H9 (cell line): Measurements from ENCODE around the gene OR2D2. TPM values are rescaled to one million over a fixed set of nuclear protein-coding genes. Genes with fewer than 3 reads are reported as not detected.

Experiments
- DNase-seq: peaks from one replicate; pipeline ENCODE4 v3.0.0-alpha.2; 2017
- H2AFZ ChIP-seq: one replicate; pipeline ENCODE4 v1.6.1; 2013; ENCODE audit warnings: mild to moderate bottlenecking, low read length, control low read depth, moderate library complexity
- H2AK5ac ChIP-seq: 2 replicates; pipeline ENCODE4 v1.6.1; 2013; ENCODE audit warnings: low read length, control low read depth, mixed read lengths; ENCODE audit not compliant: insufficient read length
- H2BK120ac ChIP-seq: one replicate; pipeline ENCODE4 v1.6.1; 2013; ENCODE audit warnings: low read depth, mild to moderate bottlenecking, low read length, control low read depth, inconsistent platforms; ENCODE audit not compliant: poor library complexity, severe bottlenecking
- H2BK12ac ChIP-seq: 2 replicates; pipeline ENCODE4 v1.6.1; 2013; ENCODE audit warnings: low read length, control low read depth, mixed read lengths, low read depth; ENCODE audit not compliant: insufficient read length
- H2BK15ac ChIP-seq: 2 replicates; pipeline ENCODE4 v1.6.1; 2013; ENCODE audit warnings: low read depth, low read length, control low read depth
- H2BK20ac ChIP-seq: one replicate; pipeline ENCODE4 v1.6.1; 2013; ENCODE audit warnings: low read depth, mild to moderate bottlenecking, low read length, control low read depth, inconsistent platforms; ENCODE audit not compliant: poor library complexity, severe bottlenecking
- H2BK5ac ChIP-seq: 2 replicates; pipeline ENCODE4 v1.6.1; 2013; ENCODE audit warnings: low read length, control low read depth, mixed read lengths; ENCODE audit not compliant: insufficient read length
- H3K14ac ChIP-seq: 2 replicates; pipeline ENCODE4 v1.6.1; 2013; ENCODE audit warnings: low read length, control low read depth; ENCODE audit not compliant: insufficient read depth
- H3K18ac ChIP-seq: 2 replicates; pipeline ENCODE4 v1.6.1; 2013; ENCODE audit warnings: low read depth, mild to moderate bottlenecking, mixed read lengths, low read length, control low read depth; ENCODE audit not compliant: insufficient read length
- H3K23ac ChIP-seq: 2 replicates; pipeline ENCODE4 v1.6.1; 2013; ENCODE audit warnings: low read length, control low read depth, mixed read lengths, low read depth; ENCODE audit not compliant: insufficient read length
- H3K23me2 ChIP-seq: 2 replicates; pipeline ENCODE4 v1.6.1; 2013; ENCODE audit warnings: low read depth, mild to moderate bottlenecking, mixed read lengths, low read length, control low read depth; ENCODE audit not compliant: insufficient read length, poor library complexity, severe bottlenecking
- H3K27ac ChIP-seq: 2 replicates; pipeline ENCODE4 v1.5.1; 2013; ENCODE audit warnings: low read length, control low read depth, mixed read lengths, low read depth; ENCODE audit not compliant: insufficient read length
- H3K27me3 ChIP-seq: 2 replicates; pipeline ENCODE4 v1.6.1; 2013; ENCODE audit warnings: low read length, control low read depth, inconsistent platforms; ENCODE audit not compliant: insufficient read depth
- H3K4ac ChIP-seq: 2 replicates; pipeline ENCODE4 v1.6.1; 2013; ENCODE audit warnings: low read depth, mild to moderate bottlenecking, control low read depth, inconsistent platforms, low read length, moderate library complexity
- H3K4me1 ChIP-seq: 2 replicates; pipeline ENCODE4 v1.6.1; 2013; ENCODE audit warnings: low read length, control low read depth, inconsistent platforms; ENCODE audit not compliant: insufficient read depth
- H3K4me2 ChIP-seq: 2 replicates; pipeline ENCODE4 v1.6.1; 2013; ENCODE audit warnings: low read length, control low read depth, mixed read lengths; ENCODE audit not compliant: insufficient read length, insufficient read depth
- H3K56ac ChIP-seq: 2 replicates; pipeline ENCODE4 v1.6.1; 2013; ENCODE audit warnings: low read depth, mild to moderate bottlenecking, mixed read lengths, low read length, control low read depth; ENCODE audit not compliant: insufficient read length
- H3K79me1 ChIP-seq: 2 replicates; pipeline ENCODE4 v1.6.1; 2013; ENCODE audit warnings: low read depth, mild to moderate bottlenecking, moderate library complexity, low read length, control low read depth, inconsistent platforms; ENCODE audit not compliant: insufficient read depth, poor library complexity, severe bottlenecking
- H3K79me2 ChIP-seq: 2 replicates; pipeline ENCODE4 v1.6.1; 2013; ENCODE audit warnings: low read length, control low read depth, inconsistent platforms; ENCODE audit not compliant: insufficient read depth
- H3K9ac ChIP-seq: 2 replicates; pipeline ENCODE4 v1.6.1; 2013; ENCODE audit warnings: low read length, control low read depth, mixed read lengths; ENCODE audit not compliant: insufficient read length; ENCODE audit errors: extremely low read depth
- H3K9me3 ChIP-seq: one replicate; pipeline ENCODE4 v1.6.1; 2013; ENCODE audit warnings: low read depth, low read length, inconsistent platforms; ENCODE audit not compliant: control insufficient read depth
- H3T11ph ChIP-seq: one replicate; pipeline ENCODE4 v1.6.1; 2013; ENCODE audit warnings: mild to moderate bottlenecking, low read length, control low read depth, inconsistent platforms
- H4K20me1 ChIP-seq: one replicate; pipeline ENCODE4 v1.6.1; 2013; ENCODE audit not compliant: control insufficient read depth, insufficient read length, insufficient read depth
- H4K5ac ChIP-seq: 2 replicates; pipeline ENCODE4 v1.6.1; 2013; ENCODE audit warnings: low read depth, mild to moderate bottlenecking, mixed read lengths, low read length, control low read depth; ENCODE audit not compliant: insufficient read length
- H4K8ac ChIP-seq: replicated peaks from 2 replicates; pipeline ENCODE4 v1.6.1; 2013; ENCODE audit warnings: low read length, control low read depth, mixed read lengths, low read depth; ENCODE audit not compliant: insufficient read length
- H4K91ac ChIP-seq: 2 replicates; pipeline ENCODE4 v1.6.1; 2013; ENCODE audit warnings: low read depth, mild to moderate bottlenecking, moderate library complexity, mixed read lengths, low read length, control low read depth; ENCODE audit not compliant: insufficient read length
- H3K27ac Mint-ChIP-seq, 3 experiments: 2 replicates in 2 of 3; 3 replicates in 1 of 3; pipeline ENCODE4 v1.8.0; 2020 to 2021; ENCODE audit warnings: mixed read lengths in 3 of 3, mild to moderate bottlenecking in 1 of 3, moderate library complexity in 1 of 3
- H3K27me3 Mint-ChIP-seq: 2 replicates; pipeline ENCODE4 v1.8.0; 2021; ENCODE audit warnings: low read depth, mild to moderate bottlenecking, moderate library complexity, mixed read lengths
- H3K36me3 Mint-ChIP-seq, 3 experiments: 2 replicates in 2 of 3; 3 replicates in 1 of 3; pipeline ENCODE4 v1.8.0; 2020 to 2021; ENCODE audit warnings: low read depth in 3 of 3, mixed read lengths in 3 of 3; ENCODE audit not compliant: insufficient read depth in 1 of 3
- H3K4me1 Mint-ChIP-seq, 2 experiments: 2 replicates each; pipeline ENCODE4 v1.8.0; 2020; ENCODE audit warnings: mixed read lengths in 2 of 2
- H3K4me3 Mint-ChIP-seq, 2 experiments: 2 replicates in 1 of 2; 3 replicates in 1 of 2; pipeline ENCODE4 v1.8.0; 2020 to 2021; ENCODE audit warnings: mild to moderate bottlenecking in 2 of 2, mixed read lengths in 2 of 2, moderate library complexity in 1 of 2
- H3K9me3 Mint-ChIP-seq, 2 experiments: 2 replicates in 1 of 2; 3 replicates in 1 of 2; pipeline ENCODE4 v1.8.0; 2020; ENCODE audit warnings: mild to moderate bottlenecking in 2 of 2, mixed read lengths in 2 of 2, moderate library complexity in 1 of 2
- WGBS: extraction: QIAGEN DNeasy Blood & Tissue Kit; methylation state at CpG from one replicate; pipeline ENCODE4 v1.1.7; 2013; ENCODE audit warnings: missing lambda C conversion rate, low lambda C conversion rate, mixed read lengths; ENCODE audit not compliant: insufficient read length; ENCODE audit errors: extremely low coverage; 5-methylcytosine and 5-hydroxymethylcytosine counted together
- total RNA-seq: library from RNA; stranded (reverse); gene quantifications from 2 replicates; pipeline ENCODE4 v1.2.1, GENCODE V29; 2021
- TF ChIP-seq, protein P1 (sequence below): fragments of 200-600 bp; sonication (generic); conservative IDR thresholded peaks from 3 replicates; pipeline ENCODE4 v1.8.0; 2021; ENCODE audit warnings: antibody characterized with exemption, mild to moderate bottlenecking

Gene OR2D2
- total RNA-seq, 1 experiment from 2014 or later: 0.26 TPM

DNA sequence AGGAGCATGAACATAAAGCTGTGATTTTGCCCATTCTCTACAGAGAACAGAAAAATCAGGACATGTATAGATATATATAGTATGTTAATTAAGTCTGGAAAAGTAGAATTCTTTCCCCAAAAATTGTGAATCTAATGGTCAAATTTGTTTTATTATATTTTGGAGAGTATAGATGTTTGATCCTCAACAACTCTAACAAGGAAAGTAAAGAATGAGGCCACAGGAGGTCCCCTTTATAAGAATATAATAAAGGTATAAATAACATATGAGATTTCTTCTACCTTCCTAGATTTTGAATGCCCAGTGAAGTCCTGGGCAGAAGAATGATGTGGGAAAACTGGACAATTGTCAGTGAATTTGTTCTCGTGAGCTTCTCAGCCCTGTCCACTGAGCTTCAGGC is 16.0 kb downstream of the OR2D2 start, which contains the start of gene OR10A4:
Gene OR10A4, plus strand, starts transcription at position 301 of the 400 bp plus-strand sequence. Its CDS starts 23 bp downstream, at position 324.
- Histone ChIP-seq H4K91ac (no peak within 1 kb of the TSS), H3K27ac (no peak within 1 kb of the TSS), H2AFZ (no peak within 1 kb of the TSS), H3K14ac (no peak within 1 kb of the TSS), H3K27me3 (no peaks in the 10 kb centered on the region), H3K18ac (no peak within 1 kb of the TSS), H3K56ac (no peak within 1 kb of the TSS), H3K4ac (no peak within 1 kb of the TSS), H2BK12ac (no peak within 1 kb of the TSS), H2BK15ac (no peak within 1 kb of the TSS), H2AK5ac (no peak within 1 kb of the TSS), H4K5ac (no peak within 1 kb of the TSS), H3K4me1 (no peaks in the 10 kb centered on the region), H4K8ac (no peak within 1 kb of the TSS), H3K23me2 (no peaks in the 10 kb centered on the region), H3K79me2 (no peaks in the 10 kb centered on the region), H2BK120ac (no peak within 1 kb of the TSS), H3K4me2 (no peak within 1 kb of the TSS), H3K9me3 (no peaks in the 10 kb centered on the region), H3K79me1 (no peaks in the 10 kb centered on the region), H3T11ph (no peak within 1 kb of the TSS), H2BK5ac (no peak within 1 kb of the TSS), H2BK20ac (no peak within 1 kb of the TSS), H4K20me1 (no peaks in the 10 kb centered on the region), H3K9ac (no peak within 1 kb of the TSS), H3K23ac (no peak within 1 kb of the TSS)
- H3K4me1 Mint-ChIP-seq: no peaks in the 10 kb centered on the region
- H3K27me3 Mint-ChIP-seq: no peaks in the 10 kb centered on the region
- WGBS: no CpG with 5 or more reads among the region's 1 CpG
- H3K36me3 Mint-ChIP-seq: no peaks in the 10 kb centered on the region
- no peak for DNase-seq
- no peak within 1 kb of the TSS for H3K27ac Mint-ChIP-seq
- TF ChIP-seq, protein P1, sequence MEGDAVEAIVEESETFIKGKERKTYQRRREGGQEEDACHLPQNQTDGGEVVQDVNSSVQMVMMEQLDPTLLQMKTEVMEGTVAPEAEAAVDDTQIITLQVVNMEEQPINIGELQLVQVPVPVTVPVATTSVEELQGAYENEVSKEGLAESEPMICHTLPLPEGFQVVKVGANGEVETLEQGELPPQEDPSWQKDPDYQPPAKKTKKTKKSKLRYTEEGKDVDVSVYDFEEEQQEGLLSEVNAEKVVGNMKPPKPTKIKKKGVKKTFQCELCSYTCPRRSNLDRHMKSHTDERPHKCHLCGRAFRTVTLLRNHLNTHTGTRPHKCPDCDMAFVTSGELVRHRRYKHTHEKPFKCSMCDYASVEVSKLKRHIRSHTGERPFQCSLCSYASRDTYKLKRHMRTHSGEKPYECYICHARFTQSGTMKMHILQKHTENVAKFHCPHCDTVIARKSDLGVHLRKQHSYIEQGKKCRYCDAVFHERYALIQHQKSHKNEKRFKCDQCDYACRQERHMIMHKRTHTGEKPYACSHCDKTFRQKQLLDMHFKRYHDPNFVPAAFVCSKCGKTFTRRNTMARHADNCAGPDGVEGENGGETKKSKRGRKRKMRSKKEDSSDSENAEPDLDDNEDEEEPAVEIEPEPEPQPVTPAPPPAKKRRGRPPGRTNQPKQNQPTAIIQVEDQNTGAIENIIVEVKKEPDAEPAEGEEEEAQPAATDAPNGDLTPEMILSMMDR: no peak
- H3K9me3 Mint-ChIP-seq: peaks cover 2 to 7% of the 10 kb centered on the region in 2 experiments; a peak in 3 of 5 replicates
- no peak within 1 kb of the TSS for H3K4me3 Mint-ChIP-seq
